HG03378 (cell line): Measurements from ENCODE around the gene CENPN.

Experiments
- ATAC-seq: cut with Tn5 transposase; IDR thresholded peaks from one replicate; pipeline ENCODE4 v1.9.1; 2021; ENCODE audit warnings: mild to moderate bottlenecking, moderate library complexity; ENCODE audit not compliant: unreplicated experiment

CENPN gene, protein sequence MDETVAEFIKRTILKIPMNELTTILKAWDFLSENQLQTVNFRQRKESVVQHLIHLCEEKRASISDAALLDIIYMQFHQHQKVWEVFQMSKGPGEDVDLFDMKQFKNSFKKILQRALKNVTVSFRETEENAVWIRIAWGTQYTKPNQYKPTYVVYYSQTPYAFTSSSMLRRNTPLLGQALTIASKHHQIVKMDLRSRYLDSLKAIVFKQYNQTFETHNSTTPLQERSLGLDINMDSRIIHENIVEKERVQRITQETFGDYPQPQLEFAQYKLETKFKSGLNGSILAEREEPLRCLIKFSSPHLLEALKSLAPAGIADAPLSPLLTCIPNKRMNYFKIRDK

DNA sequence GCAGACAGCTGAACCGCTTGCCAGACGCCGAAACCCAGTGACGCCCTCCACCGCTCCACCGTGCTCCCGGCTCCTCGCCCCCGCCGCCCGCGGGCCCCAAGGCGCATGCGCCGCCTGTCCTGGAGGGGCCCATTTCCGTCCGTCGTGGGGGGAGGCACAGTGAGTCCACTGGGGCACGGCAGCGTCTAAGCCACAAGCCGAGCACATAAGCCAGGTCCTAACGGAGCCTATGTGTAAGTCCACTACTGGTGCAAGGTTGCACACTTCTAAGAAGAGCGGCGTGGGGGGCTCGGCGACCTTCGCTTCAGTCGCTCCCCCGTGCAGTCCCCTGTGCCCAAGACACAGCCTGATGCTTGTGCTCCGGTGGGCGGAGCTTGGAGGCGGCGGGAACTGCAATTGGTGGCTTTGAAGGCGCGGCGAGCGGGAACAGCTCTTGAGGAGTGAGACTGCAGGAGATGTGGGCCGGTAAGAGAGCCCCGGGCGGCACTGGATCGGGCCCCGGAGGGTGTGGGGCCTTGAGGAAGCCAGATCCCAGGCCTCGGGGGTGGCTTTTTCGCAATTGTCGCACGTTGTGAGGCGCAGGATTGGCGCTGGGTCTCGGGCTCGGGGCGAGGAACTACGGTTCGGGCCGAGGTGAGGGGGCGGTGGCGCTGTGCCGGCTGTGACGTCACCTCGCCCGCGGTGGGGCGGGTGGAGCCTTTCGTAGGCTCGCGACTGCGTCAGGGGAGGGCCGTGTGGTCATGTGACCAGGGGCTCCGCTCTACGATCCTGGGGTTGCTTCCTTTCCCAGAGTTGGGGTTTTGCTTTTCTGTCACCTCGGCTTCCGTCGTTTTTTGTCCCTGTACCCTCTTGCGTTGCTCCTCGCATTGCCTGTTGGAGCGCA lies at the start of gene CENPN, which contains the start of gene CMC2:
Gene CENPN (plus strand): TSS at position 402 of the 883 bp plus-strand sequence. CDS start 4,726 bp downstream, outside the sequence.
Gene CMC2 (minus strand): TSS at position 73 of the 883 bp plus-strand sequence. CDS start 9,491 bp downstream, outside the sequence.
- peak; percentile 84 for ATAC-seq

DNA sequence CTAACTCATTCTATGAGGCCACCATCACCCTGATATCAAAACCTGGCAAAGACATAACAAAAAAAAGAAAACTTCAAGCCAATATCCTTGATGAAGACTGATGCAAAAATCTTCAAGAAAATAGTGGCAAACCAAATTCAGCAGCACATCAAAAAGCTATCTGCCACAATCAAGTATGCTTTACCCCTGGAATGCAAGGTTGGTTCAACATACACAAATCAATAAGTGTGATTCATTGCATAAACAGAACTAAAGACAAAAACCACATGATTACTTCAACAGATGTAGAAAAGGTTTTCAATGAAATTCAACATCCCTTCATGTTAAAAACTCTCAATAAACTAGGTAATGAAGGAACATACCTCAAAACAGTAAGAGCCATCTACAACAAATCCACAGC lies 48.7 kb upstream of the CENPN start:
- ATAC-seq, result no peak

DNA sequence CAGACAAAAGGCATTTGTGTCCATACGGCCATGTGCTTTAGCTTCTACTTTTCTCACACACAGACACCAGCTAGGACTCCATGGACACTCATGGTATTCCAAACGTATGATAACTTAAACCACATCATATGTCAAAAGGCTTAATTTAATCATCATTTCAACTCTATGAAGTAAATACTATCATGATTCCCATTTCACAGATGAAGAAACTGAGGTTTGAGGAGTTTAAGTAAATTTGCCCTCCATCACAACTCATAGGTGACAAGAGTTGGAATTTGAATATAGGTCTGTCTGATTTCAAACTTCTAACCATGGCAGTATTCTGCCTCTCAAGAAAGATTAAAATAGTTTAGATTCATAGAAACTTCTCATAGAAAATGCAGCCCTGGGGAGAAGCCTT lies 44.1 kb upstream of the CENPN start:
- ATAC-seq, result no peak

DNA sequence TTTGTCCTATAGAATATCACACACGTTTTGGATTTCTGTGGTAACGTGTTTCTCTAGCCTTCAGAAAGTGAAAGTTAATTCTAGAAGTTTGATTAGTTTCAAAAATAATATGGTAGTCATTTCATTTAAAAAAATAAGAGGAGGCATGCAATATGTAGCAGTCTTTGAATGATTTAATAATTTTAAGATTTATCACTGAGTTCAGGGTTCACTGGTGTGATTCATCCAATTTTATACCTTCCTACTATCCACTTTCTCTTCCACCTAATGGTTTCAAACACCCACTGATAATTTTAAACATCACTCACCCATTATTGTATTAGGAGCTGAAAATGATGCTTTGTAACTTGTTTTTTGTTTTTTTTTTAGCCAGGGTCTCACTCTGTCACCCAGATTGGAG lies 42.7 kb upstream of the CENPN start:
- ATAC-seq, result no peak

DNA sequence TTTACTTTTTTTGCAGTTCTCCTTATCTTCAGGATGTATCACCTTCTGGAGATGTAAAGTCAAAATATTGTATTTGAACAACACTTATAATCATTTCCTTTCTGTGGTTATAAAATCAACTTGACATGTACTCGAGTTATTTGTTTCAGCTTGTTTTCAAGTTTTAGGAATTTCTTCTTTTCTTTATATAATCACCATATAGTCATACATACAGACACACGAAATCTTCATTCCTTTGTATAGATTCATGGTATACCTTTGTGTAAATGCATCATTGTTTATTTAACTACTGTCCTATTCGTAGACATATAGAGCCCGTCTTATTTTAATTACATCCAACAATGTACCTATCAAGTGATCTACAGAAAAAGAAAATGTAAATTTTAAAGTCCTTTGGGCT lies 40.4 kb upstream of the CENPN start:
- no peak for ATAC-seq

DNA sequence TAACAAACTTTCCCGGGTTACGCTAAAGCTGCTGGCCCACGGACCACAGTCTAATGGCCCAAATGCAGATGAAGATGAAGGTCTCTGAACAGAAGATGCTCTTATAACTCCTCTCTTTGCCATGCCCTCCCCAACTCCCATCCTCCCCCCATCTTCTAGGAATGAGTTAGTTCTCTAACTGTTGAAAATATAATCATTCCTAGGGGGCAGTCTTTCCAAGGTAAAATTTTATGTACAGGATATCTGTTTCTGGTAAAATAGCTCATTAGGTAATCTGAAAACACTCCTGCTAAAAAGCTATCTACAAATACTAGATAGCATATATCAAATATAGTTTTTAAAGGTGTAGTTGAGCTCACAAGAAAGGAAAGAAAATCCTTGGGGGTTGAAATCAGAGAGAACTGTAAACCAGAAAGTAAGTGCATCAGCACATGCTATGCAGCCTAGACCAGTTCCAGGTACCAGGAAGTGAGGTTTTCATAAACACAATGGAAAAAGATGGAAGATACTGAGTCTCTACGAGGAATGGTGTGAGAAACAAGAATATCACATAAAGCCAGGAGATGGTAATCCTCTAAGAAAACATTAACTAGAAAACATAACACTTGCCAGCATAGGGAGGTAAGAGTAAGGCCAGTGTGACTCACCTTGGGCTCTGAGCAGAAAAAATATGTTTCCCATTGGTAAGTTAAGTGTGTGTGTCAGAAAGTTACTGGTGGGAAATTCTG lies 38.5 kb upstream of the CENPN start:
- ATAC-seq, result no peak

DNA sequence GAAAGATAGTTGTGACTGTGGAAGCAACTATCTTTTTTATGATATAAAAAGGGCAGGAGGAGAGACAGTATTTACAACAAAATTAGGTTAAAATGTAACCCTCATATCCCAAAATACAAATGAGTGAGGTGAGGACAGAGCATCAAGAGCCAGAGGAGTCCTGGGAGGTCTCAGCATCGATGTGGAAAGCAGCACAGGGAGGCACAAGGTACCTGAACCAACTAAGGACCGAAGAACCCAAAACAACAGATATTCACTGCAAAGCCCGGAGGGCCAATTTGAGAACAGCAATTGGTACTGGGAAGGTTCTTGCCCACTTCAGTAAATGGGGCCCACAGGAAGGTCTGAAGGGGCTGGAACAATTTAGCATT lies 37.9 kb upstream of the CENPN start:
- ATAC-seq, result no peak

DNA sequence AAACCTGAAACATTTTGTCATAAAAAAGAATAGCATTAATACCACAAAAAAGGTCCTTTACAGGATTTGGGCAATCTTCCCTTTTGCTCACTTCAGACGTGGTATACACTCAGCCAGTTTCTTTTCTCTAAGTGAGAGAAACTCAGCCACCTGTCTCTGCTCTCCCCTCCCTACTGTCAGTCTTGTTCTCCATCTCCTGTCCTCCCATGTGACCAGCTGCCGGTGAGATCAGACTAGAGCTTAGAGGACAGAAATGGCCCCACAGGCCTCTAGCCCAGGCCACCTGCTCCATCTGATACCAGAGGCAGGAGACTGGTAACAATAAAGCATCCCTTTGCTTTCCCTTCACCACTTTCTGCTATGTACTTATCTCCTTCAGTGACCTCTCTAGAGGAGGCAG lies 35.2 kb upstream of the CENPN start:
- ATAC-seq, result no peak

DNA sequence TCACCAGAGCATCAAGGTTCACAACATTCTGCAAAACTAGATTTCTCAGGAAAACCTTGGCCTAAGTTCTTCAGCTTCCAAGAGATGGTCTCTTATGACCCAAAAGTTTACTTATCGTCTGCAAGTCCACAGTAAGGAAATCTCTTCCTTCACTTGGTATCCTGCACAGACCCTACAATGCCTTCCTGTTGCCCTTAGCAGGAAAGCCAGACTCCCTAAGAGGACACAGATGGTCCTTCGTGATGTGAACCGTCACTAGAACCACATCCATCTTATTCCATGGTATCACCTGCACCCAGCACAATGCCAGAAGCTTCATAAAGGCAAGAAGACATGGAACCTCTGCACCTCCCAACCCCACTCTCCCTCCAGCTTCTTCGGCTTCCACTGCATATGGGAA lies 34.4 kb upstream of the CENPN start:
- ATAC-seq, result no peak

DNA sequence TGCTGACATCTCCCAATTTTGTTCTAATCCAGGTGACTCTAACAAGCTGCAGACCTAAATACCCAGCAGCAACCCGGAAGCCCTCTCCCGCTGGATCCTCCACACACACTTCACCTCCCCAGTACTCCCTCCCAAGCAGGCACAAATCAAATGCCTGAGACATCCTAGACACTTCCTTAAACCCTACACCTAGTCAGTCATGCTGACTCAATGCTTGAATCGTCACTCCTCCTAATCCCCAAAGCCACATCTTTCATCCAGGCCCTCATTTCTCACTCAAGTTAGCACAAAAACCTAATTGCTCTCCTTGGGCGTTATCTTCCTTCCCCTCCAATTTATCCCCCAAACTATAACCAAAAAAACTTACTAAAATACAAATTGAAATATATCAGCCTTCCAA lies 33.0 kb upstream of the CENPN start:
- no peak for ATAC-seq

DNA sequence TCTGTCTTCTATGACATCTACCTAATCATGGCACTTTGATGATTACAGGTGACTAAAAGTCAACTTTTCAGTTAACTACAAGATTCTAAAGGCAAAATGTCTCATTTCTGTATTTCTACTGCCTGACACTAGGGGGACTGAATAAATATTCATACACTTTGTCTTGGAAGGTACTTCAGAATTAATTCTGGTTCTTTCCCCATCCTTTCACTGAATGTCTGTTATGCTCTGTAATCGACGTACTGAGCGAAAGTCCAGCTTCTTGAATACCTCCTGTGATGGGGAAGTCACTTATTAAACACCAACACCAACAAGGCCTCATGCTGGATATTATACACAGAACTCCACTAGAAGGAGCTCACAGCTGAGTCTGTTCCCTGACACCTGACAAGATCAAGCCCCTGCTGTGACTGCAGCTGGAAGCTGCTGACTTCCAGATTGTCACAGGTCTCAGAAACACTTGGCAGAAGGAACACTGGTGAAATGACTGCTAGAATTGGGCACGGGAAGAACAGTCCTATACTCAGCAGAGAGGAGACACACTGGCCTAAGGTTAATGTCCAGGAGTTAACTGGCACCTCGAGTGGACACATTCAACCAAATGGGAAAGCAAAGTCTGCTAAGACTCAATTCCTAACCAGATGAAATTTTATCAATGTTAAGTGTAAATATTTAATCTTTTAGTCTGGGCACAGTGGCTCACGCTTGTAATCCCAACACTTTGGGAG lies 32.2 kb upstream of the CENPN start:
- no peak for ATAC-seq

DNA sequence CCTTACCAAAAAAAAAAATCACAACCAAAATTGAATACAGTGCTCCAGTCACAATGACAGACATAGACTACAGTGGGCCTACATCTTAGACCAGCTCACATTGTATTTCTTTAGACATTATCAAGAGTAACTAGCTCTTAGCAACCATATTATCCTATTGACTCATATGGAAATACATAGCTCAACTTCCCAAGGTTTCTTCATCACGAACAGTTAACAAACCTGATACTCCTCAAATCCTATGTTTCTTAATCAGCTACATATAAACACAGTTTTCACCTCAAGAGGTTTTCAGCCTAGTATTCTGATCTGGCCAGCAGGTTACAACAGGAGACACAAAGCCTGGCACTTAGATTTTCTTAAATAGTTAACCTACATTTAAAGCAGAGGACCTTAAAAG lies 30.1 kb upstream of the CENPN start:
- ATAC-seq, result no peak

DNA sequence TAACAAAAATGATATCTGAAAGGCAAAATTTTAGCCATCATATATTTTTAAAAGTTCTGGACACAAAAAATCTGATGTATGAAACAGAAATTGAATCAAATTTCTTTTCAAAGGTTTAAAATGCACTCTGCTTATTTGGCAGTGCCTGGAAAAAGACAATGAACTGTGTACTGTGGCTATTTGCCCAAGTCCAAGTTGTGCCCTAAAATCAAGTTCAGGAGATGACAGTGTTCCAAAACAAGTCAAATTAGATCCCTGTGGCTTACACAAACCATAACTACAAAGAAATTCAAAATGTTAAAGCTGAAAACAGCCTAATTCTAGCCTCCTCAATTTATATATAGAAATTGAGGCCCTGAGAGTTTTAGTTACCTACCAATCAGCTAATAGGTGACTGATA lies 25.9 kb upstream of the CENPN start:
- ATAC-seq, result no peak

DNA sequence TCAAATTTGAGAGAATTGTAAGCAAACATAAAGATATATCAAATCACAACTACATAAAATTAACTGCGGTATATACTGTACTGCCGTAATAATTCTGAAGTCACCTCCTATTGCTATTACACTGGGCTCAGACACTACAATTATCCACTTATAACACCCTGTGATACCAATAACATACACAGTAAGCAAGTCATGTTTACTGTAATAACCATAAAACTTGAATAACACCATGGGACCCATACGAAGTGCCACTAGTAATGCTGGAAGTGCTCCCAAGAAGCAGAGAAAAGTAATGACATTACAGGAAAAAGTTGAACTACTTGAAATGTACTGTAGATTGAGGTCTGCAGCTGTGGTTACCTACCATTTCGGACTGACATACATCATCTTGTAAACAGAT lies 24.4 kb upstream of the CENPN start:
- ATAC-seq, result no peak

DNA sequence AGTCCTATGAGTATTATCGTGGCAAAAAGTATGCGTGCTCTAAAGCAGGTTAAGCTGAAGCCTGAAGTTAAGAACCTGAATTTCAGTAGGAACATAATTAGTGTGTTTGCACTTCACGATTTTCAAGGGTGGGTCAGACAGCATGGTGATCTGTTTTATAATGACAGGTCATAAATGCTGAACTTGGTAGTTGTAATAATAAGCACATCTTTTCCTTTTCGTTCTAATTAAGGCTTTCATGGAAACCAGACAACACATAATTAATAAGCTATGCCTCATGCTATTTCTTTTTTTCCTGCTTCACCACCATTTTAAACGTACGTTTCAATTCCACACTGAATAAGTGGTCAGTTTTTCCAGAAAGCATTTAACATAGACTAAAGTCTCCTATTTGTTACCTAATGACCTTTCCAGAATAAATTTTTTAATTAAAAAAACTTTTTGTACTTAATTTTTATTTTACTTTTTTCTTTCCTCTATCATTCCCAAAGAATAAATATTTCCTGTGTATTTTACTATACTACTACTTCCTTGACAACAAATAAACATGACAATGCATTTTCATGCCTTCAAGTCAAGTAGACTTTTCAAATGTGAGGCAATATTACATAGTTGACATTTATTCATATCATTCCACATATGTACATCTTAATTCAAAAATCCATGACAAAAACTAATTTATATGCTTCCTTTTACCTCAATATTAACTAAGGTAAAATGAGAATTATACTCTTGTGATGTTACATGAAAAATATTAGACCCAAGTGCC lies 22.7 kb upstream of the CENPN start:
- ATAC-seq, result no peak

DNA sequence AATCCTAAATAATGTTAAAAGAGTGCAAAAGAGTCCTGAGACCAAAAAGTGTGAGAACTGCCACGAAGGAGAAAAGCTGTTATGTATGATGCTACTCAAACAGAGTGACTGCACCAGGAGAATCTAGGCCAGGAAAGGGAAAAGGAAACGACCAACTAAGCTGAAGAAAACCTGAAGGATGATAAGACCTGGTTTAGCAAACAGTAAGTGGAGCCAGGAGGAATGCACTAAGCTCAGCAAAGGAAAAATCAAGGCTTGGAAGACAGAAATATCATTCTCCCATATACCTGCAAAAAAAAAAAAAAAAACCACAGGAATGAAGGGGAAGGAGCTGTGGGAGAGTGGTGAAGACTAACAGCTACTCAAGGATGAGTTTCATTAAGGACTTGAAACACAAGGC lies 21.4 kb upstream of the CENPN start:
- no peak for ATAC-seq

DNA sequence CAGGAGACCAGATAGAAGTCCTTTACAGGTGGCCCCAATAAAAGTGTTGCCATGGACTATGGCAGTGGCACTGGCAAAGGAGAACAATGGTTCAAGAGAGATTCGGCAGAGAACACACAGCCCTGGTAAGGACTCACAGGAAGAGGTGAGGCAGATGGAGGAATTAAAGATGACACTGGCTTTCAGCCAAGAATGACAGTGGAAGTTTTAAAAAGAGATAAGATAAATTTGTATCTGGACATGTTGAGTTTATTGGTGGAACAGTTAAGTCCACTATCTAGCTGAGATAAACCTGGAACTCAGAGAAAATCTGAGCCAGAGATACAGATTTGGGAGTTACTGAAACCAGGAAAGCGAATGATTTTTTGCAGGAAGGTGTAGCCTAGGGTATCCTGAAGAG lies 20.5 kb upstream of the CENPN start:
- ATAC-seq, result no peak

DNA sequence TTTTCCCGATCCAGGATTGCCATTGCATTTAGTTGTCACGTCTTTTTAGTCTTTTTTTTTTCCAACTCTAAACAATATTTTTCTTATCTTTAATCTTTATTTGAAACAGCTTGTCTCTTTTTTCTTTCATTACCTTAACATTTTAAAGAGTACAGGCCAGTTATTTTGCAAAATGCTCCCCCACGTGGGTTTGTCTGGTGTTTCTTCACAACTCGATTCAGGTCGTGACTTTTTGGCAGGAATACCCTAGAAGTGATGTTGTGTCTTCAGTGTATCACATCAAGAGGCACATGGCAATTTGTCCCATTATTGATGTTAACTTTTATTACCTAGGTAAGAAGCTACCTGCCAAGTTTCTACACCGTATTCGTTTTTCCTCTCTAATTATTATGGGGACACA lies 18.3 kb upstream of the CENPN start:
- no peak for ATAC-seq

DNA sequence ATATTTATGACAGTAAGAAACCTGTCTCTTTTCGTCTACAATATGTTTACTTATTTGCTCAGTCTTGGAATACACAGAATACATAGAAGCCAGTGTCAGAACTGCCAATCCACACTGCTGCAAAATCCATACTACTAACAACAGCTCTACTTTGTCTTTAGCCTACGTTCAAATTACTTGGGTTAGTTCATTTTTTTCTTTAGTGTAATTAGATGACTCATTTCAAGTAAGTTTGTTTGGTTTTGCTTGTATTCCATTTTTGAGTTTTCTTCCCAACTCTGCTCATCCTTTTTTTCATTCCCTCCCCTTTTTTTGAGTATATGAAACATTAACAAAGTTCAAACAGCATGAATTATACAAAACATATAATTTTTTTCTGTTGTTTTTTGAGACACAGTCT lies 17.2 kb upstream of the CENPN start:
- no peak for ATAC-seq

DNA sequence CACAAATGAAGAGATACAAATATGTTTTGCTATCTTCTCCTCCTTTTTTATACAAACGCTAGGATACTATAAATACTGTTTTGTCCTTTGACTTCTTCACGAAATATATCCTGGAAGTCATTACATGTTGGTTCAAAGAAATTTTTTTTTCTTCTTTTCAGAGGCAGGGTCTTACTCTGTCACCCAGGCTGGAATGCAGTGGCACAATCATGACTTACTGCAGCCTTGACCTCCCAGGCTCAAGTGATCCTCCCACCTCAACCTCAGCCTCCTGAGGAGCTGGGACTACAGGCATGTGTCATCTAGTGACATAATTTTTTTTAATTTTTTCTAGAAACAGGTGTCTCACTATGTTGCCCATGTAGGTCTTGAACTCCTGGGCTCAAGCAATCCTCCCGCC lies 16.4 kb upstream of the CENPN start:
- no peak for ATAC-seq
